Activated naive CD4-positive, alpha-beta T cell treated with anti-CD3 and anti-CD28 coated beads, Interleukin-2, amount 10 ng/mL, durations not matched to agents 7 days and 5 days (primary cell): ENCODE measurements around the gene RAB36.

ENCODE experiments used
- CTCF ChIA-PET: fragments of 350-600 bp; sonication (Branson Sonifier 250); formaldehyde crosslinking; loops from one replicate; lab custom pipeline; 2021; ENCODE audit warnings: antibody characterized with exemption; lab: Charles Lee
- DNase-seq: peaks from one replicate; pipeline ENCODE4 v3.0.0-alpha.2; 2020
- H3K27ac Mint-ChIP-seq: one replicate; pipeline ENCODE4 v1.8.0; 2021; ENCODE audit warnings: mild to moderate bottlenecking, moderate library complexity, mixed read lengths
- H3K27me3 Mint-ChIP-seq: one replicate; pipeline ENCODE4 v1.8.0; 2021; ENCODE audit warnings: mild to moderate bottlenecking, mixed read lengths
- H3K36me3 Mint-ChIP-seq: one replicate; pipeline ENCODE4 v1.8.0; 2021; ENCODE audit warnings: mixed read lengths
- H3K4me1 Mint-ChIP-seq: one replicate; pipeline ENCODE4 v1.8.0; 2021; ENCODE audit warnings: mixed read lengths
- H3K4me3 Mint-ChIP-seq: one replicate; pipeline ENCODE4 v1.8.0; 2021; ENCODE audit warnings: mild to moderate bottlenecking, moderate library complexity, mixed read lengths
- H3K9me3 Mint-ChIP-seq: one replicate; pipeline ENCODE4 v1.8.0; 2021; ENCODE audit warnings: mixed read lengths

The RAB36 gene

GRCh38 chr22:23187211-23187610 is 41.9 kb downstream of the RAB36 start:
- H3K4me1 Mint-ChIP-seq = peaks cover 60% of the 10 kb centered on the region
- H3K9me3 Mint-ChIP-seq = no peaks in the 10 kb centered on the region
- H3K27ac Mint-ChIP-seq = peak overlapping the region; percentile 37
- peaks cover 48% of the 10 kb centered on the region for H3K36me3 Mint-ChIP-seq
- CTCF ChIA-PET = interaction anchor here (1.2 kb wide), 1 partner anchor 95 kb away, joined by 3 read pairs; no protein-coding TSS in a partner anchor
- no peaks in the 10 kb centered on the region for H3K27me3 Mint-ChIP-seq
- H3K4me3 Mint-ChIP-seq = no peak overlapping the region
- DNase-seq = no peak

- no peak for DNase-seq
- H3K4me3 Mint-ChIP-seq = no peak overlapping the region
Observed at GRCh38 chr22:23187871-23188700, 42.8 kb downstream of the RAB36 start.

GRCh38 chr22:23190526-23190925 is 45.2 kb downstream of the RAB36 start:
- Mint-ChIP-seq H3K27me3 (no peaks in the 10 kb centered on the region), H3K36me3 (peaks cover 28% of the 10 kb centered on the region), H3K9me3 (no peaks in the 10 kb centered on the region), H3K27ac (no peak overlapping the region), H3K4me3 (no peak overlapping the region), H3K4me1 (peaks cover 32% of the 10 kb centered on the region)
- no peak for DNase-seq
- CTCF ChIA-PET = no interaction called here

More at GRCh38 chr22:23187871-23188700, 42.8 kb downstream of the RAB36 start:
- H3K27me3 Mint-ChIP-seq = no peaks in the 10 kb centered on the region
- peaks cover 40% of the 10 kb centered on the region for H3K36me3 Mint-ChIP-seq
- no peaks in the 10 kb centered on the region for H3K9me3 Mint-ChIP-seq
- peaks cover 55% of the 10 kb centered on the region for H3K4me1 Mint-ChIP-seq
- CTCF ChIA-PET = interaction anchor here (0.8 kb wide), 1 partner anchor 8 kb away, joined by 3 read pairs; the partner anchor contains the start of gene BCR
- no peak overlapping the region for H3K27ac Mint-ChIP-seq

GRCh38 chr22:23192133-23192532 is 46.9 kb downstream of the RAB36 start:
- Mint-ChIP-seq H3K9me3 (no peaks in the 10 kb centered on the region), H3K36me3 (peaks cover 19% of the 10 kb centered on the region), H3K4me3 (no peak overlapping the region), H3K4me1 (peaks cover 18% of the 10 kb centered on the region), H3K27ac (no peak overlapping the region), H3K27me3 (no peaks in the 10 kb centered on the region)
- DNase-seq = no peak
- CTCF ChIA-PET = no interaction called here

- DNase-seq = no peak
- no peaks in the 10 kb centered on the region for H3K27me3 Mint-ChIP-seq
- H3K4me3 Mint-ChIP-seq = no peak overlapping the region
- H3K4me1 Mint-ChIP-seq = peaks cover 16% of the 10 kb centered on the region
- H3K9me3 Mint-ChIP-seq = no peaks in the 10 kb centered on the region
- no peak overlapping the region for H3K27ac Mint-ChIP-seq
- peaks cover 15% of the 10 kb centered on the region for H3K36me3 Mint-ChIP-seq
- CTCF ChIA-PET = no interaction called here
Observed at GRCh38 chr22:23192558-23192957, 47.3 kb downstream of the RAB36 start.

GRCh38 chr22:23193196-23193827 is 48.0 kb downstream of the RAB36 start:
- Mint-ChIP-seq H3K4me3 (no peak overlapping the region), H3K4me1 (peaks cover 9% of the 10 kb centered on the region), H3K36me3 (peaks cover 10% of the 10 kb centered on the region), H3K27ac (no peak overlapping the region), H3K27me3 (no peaks in the 10 kb centered on the region), H3K9me3 (no peaks in the 10 kb centered on the region)
- no peak for DNase-seq
- CTCF ChIA-PET = no interaction called here

- H3K4me3 Mint-ChIP-seq = no peak overlapping the region
- H3K4me1 Mint-ChIP-seq = peaks cover 9% of the 10 kb centered on the region
- H3K9me3 Mint-ChIP-seq = no peaks in the 10 kb centered on the region
- no peak for DNase-seq
- no peak overlapping the region for H3K27ac Mint-ChIP-seq
- no peaks in the 10 kb centered on the region for H3K27me3 Mint-ChIP-seq
- peaks cover 10% of the 10 kb centered on the region for H3K36me3 Mint-ChIP-seq
- CTCF ChIA-PET = no interaction called here
Observed at GRCh38 chr22:23193882-23194281, 48.6 kb downstream of the RAB36 start.

GRCh38 chr22:23196165-23196564 is 50.9 kb downstream of the RAB36 start:
- Mint-ChIP-seq H3K9me3 (no peaks in the 10 kb centered on the region), H3K27ac (no peak overlapping the region), H3K36me3 (peaks cover 9% of the 10 kb centered on the region), H3K4me3 (no peak overlapping the region), H3K4me1 (peaks cover 12% of the 10 kb centered on the region), H3K27me3 (no peaks in the 10 kb centered on the region)
- CTCF ChIA-PET = interaction anchor here (0.8 kb wide), 1 partner anchor 13 kb away, joined by 3 read pairs; no protein-coding TSS in a partner anchor
- no peak for DNase-seq

GRCh38 chr22:23197836-23198235 is 52.6 kb downstream of the RAB36 start:
- Mint-ChIP-seq H3K36me3 (peaks cover 6% of the 10 kb centered on the region), H3K9me3 (no peaks in the 10 kb centered on the region), H3K4me3 (no peak overlapping the region), H3K27me3 (no peaks in the 10 kb centered on the region), H3K4me1 (peaks cover 17% of the 10 kb centered on the region), H3K27ac (no peak overlapping the region)
- CTCF ChIA-PET = no interaction called here
- no peak for DNase-seq

- DNase-seq = no peak
- CTCF ChIA-PET = no interaction called here
- Mint-ChIP-seq H3K4me3 (no peak overlapping the region), H3K9me3 (no peaks in the 10 kb centered on the region), H3K36me3 (peaks cover 6% of the 10 kb centered on the region), H3K27ac (no peak overlapping the region), H3K27me3 (no peaks in the 10 kb centered on the region), H3K4me1 (peaks cover 15% of the 10 kb centered on the region)
Observed at GRCh38 chr22:23199159-23199558, 53.9 kb downstream of the RAB36 start.

GRCh38 chr22:23200898-23201297 is 55.6 kb downstream of the RAB36 start:
- H3K36me3 Mint-ChIP-seq = peaks cover 8% of the 10 kb centered on the region
- no peak for DNase-seq
- no peaks in the 10 kb centered on the region for H3K9me3 Mint-ChIP-seq
- H3K27ac Mint-ChIP-seq = no peak overlapping the region
- no peaks in the 10 kb centered on the region for H3K27me3 Mint-ChIP-seq
- CTCF ChIA-PET = no interaction called here
- H3K4me1 Mint-ChIP-seq = peaks cover 15% of the 10 kb centered on the region
- no peak overlapping the region for H3K4me3 Mint-ChIP-seq

GRCh38 chr22:23202812-23203451 is 57.7 kb downstream of the RAB36 start:
- Mint-ChIP-seq H3K4me1 (peaks cover 15% of the 10 kb centered on the region), H3K27me3 (no peaks in the 10 kb centered on the region), H3K9me3 (no peaks in the 10 kb centered on the region), H3K36me3 (peaks cover 15% of the 10 kb centered on the region), H3K27ac (no peak overlapping the region), H3K4me3 (no peak overlapping the region)
- CTCF ChIA-PET = no interaction called here
- DNase-seq = no peak

- Mint-ChIP-seq H3K4me3 (no peak overlapping the region), H3K27ac (no peak overlapping the region), H3K9me3 (no peaks in the 10 kb centered on the region), H3K27me3 (no peaks in the 10 kb centered on the region), H3K4me1 (peaks cover 15% of the 10 kb centered on the region), H3K36me3 (peaks cover 15% of the 10 kb centered on the region)
- DNase-seq = no peak
- CTCF ChIA-PET = interaction anchor here (0.6 kb wide), 1 partner anchor 40 kb away, joined by 3 read pairs; no protein-coding TSS in a partner anchor
Observed at GRCh38 chr22:23203452-23204124, 58.3 kb downstream of the RAB36 start.

- Mint-ChIP-seq H3K36me3 (peaks cover 18% of the 10 kb centered on the region), H3K4me1 (peaks cover 15% of the 10 kb centered on the region), H3K4me3 (no peak overlapping the region), H3K27ac (no peak overlapping the region), H3K9me3 (no peaks in the 10 kb centered on the region), H3K27me3 (no peaks in the 10 kb centered on the region)
- DNase-seq = no peak
- CTCF ChIA-PET = interaction anchor here (0.6 kb wide), 1 partner anchor 40 kb away, joined by 3 read pairs; no protein-coding TSS in a partner anchor
Observed at GRCh38 chr22:23204125-23204488, 58.8 kb downstream of the RAB36 start.
